GM18951 (cell line): Measurements from ENCODE around the gene UBASH3A.

Source experiments
- POLR2A ChIP-seq: IDR thresholded peaks from 4 replicates; pipeline ENCODE4 v1.6.1; 2011; ENCODE audit warnings: mild to moderate bottlenecking; ENCODE audit not compliant: insufficient read length, insufficient read depth; ENCODE audit errors: extremely low read depth
- in situ Hi-C: fragments of 300-500 bp; cut with MboI; formaldehyde crosslinking; loops from one replicate; pipeline ENCODE4 v1.12.0; 2022; ENCODE audit warnings: low sequenced_read_pairs, mixed read lengths, inconsistent platforms; ENCODE audit not compliant: unreplicated experiment

The UBASH3A gene

DNA sequence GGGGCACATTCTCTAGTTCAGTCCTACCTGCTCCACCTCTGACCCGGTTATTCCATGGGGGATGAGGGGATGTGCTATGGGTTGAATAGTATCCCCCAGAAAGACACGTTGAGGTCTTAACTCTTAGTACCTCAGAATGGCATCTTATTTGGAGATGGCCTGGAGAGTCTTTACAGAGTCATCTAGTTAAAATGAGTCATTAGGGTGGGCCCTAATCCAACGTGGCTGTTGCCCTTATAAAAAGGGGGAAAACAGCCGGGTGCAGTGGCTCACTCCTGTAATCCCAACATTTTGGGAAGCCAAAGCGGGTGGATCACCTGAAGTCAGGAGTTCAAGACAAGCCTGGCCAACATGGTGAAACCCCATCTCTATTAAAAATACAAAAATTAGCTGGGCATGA, 13.5 kb upstream of the UBASH3A start:
- TF ChIP-seq POLR2A: no peak
- in situ Hi-C loops: no loop called here

GRCh38 chr21:42390696-42391095, 13.0 kb upstream of the UBASH3A start:
- in situ Hi-C loops: no loop called here
- no peak for TF ChIP-seq POLR2A

GRCh38 chr21:42391297-42391696, 12.4 kb upstream of the UBASH3A start:
- in situ Hi-C loops: no loop called here
- no peak for TF ChIP-seq POLR2A

- in situ Hi-C loops: no loop called here
- TF ChIP-seq POLR2A: no peak
Observed at GRCh38 chr21:42392731-42393442, 10.8 kb upstream of the UBASH3A start.

- in situ Hi-C loops: no loop called here
- no peak for TF ChIP-seq POLR2A
Observed at GRCh38 chr21:42393443-42393950, 10.2 kb upstream of the UBASH3A start.

DNA sequence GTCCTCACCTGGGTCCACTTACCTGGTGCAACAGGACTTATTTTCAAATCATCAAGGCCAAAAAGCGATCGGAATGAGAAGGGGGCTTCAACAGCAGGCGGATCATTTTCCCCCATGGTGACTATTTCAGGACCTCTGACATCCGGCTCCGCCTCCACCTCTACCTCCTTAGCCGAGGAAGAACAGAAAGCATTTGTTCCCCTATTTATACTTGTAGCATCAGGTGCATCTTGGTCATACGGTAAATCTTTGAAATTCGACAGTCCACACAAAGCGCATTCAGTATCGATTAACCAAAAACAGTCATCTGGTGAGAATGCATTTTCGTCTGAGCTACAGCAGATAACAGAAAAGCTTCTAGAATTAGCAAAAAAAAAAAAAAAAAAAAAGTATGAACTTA, 8.4 kb upstream of the UBASH3A start:
- in situ Hi-C loops: no loop called here
- TF ChIP-seq POLR2A: no peak

DNA sequence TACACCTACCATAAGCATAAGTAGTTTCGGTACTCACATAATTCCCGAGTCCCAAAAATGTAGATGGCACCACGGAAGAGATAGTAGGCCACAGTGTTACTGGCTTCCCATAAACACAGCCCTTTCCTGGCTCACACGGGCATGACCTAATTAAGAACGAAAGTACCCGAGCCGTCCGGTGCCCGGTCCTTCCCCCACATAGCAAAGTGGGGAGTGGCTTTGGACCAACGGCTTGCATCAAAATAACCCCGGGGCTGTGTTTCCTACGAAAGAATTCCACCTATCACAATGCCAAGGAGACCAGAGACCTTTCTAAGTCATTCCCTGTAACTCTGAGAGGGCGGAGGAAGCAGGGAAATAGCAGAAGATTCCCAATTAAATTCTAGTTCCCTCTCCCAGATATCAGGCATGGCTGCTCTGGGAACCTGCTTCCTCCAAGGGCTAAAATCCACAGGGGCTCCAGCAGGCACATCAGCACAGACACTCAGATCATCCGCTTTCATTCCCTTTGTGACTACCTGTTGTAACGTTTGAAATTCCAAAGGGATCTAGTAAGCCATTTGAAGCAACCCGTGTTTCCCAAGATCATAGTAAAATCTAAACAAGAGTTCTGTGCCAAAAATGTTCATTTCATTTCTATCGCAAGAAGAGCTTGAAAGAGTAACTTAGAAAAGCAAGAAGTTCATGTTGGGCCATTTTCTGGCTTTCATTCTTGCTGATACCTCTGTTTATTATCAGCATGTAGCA, 7.6 kb upstream of the UBASH3A start, which contains the start of gene TMPRSS3:
Gene TMPRSS3 (minus strand): TSS at position 148 of the 747 bp plus-strand sequence. CDS start 635 bp downstream, outside the sequence.
- no peak for TF ChIP-seq POLR2A
- in situ Hi-C loops: no loop called here

DNA sequence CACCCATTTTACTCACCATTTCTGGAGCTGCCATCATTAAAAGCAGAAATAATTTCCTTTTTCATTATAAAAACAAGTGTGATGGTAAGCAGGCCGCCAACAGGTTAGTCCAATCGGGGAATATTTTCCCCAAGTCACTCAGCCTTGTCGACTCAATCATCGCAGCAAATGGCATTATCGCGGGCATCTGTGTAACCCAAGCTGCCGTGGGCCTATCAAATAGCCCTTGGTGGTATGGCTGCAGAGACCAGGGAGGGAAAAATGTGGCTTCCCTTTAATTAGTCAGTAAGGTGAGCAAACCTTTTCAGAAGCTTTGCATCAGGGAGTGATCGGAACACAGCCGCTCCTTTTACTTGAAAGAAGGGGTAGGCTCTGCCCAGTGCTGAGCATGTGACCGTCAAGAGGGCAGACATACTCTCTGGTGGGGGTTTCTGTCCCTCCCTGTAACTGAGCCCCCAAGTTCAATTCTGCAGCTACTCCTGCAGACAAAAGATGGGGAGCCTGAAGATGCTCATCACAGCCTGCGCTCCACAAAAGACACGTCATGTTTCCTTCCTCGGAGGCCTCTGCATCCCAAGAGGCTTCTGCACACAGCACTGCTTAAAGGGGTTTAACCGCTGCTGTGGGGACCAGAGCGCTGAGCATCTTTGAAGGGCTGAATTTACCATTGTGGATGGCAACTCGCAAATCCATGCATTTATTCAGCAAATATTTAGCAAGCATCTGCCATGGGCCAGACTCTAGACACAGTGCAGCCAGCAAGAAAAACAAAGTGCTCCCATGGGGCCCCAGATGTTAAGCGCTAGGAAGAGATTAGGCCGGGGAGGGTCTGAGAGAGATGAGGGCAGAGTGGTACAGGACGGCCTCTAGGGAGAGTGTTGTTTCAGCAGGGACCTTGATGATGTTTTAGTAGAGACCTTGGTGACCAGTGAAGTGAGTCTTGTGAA, 6.6 kb upstream of the UBASH3A start:
- in situ Hi-C loops: no loop called here
- no peak for TF ChIP-seq POLR2A

- TF ChIP-seq POLR2A: no peak
Observed at GRCh38 chr21:42397746-42398394, 5.8 kb upstream of the UBASH3A start.

DNA sequence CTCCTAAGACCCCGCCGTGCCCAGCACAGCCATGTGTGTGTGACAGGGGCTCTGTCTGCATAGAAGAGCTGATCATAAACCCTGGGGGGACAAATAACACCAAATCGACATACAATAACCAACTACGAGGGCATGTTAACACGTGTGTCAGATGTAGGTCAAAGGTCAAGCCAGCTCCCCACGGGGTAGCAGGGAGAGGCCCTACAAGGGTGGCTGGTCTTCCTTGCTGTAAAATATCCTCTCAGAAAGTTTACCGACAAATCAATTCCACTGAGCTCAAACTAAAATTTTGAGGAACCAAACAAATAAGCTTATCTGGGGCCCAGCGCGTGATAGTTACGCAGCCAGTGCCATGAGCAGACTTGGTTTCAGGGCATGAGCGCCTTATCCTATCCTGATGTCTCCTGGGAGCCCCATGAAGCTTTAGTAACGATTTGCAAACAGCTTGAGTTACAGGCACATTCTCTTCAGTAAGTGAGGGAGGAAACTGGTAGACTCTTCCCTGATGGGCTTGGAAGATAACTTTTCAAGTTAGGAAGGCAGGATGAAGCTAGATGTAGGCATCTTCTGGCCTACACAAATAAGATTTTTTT, 5.2 kb upstream of the UBASH3A start:
- in situ Hi-C loops: no loop called here
- TF ChIP-seq POLR2A: no peak

More at GRCh38 chr21:42397746-42398394, 5.8 kb upstream of the UBASH3A start:
- in situ Hi-C loops: no loop called here

GRCh38 chr21:42400525-42400924, 3.2 kb upstream of the UBASH3A start:
- in situ Hi-C loops: no loop called here
- no peak for TF ChIP-seq POLR2A

DNA sequence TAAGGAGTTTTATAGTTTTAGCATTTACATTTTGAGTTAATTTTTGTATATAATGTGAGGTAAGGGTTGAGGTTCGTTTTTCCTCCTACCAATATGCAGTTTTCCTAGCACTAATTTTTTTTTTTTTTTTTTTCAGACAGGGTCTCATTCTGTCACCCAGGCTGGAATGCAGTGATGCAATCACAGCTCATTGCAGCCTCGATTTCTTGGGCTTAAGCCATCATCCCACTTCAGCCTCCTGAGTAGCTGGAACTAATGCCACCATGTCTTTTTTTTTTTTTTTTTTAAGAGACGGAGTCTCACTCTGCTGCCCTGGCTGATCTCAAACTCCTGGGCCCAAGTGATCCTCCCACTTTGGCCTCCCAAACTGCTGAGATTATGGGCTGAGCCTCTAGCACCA, 2.5 kb upstream of the UBASH3A start:
- TF ChIP-seq POLR2A: no peak
- in situ Hi-C loops: no loop called here
